Stomach smooth muscle (tissue), 2 donors: ENCODE measurements around the gene MAPK8IP1.
"Not testable (repeated sequence)": the region's sequence is repeated elsewhere in the genome, so short reads cannot be mapped to it uniquely, and the experiment has no call there.

Experiments used
- H3K27ac ChIP-seq: one replicate; pipeline ENCODE4 v1.7.0; 2013; ENCODE audit warnings: mild to moderate bottlenecking, low read length, inconsistent platforms
- H3K27me3 ChIP-seq, 2 donors: one replicate each; pipeline ENCODE4 v1.7.0; 2013; ENCODE audit warnings: low read length in 2 of 2; ENCODE audit not compliant: insufficient read depth in 2 of 2, control insufficient read depth in 1 of 2
- H3K36me3 ChIP-seq, 2 donors: one replicate each; pipeline ENCODE4 v1.7.0; 2013; ENCODE audit warnings: low read length in 2 of 2; ENCODE audit not compliant: control insufficient read depth in 2 of 2, insufficient read depth in 2 of 2
- H3K4me1 ChIP-seq: one replicate; pipeline ENCODE4 v1.7.0; 2013; ENCODE audit warnings: low read length; ENCODE audit not compliant: control insufficient read depth, insufficient read depth
- H3K4me3 ChIP-seq, 2 donors: one replicate each; pipeline ENCODE4 v1.7.0; 2013; ENCODE audit warnings: low read length in 2 of 2
- H3K9ac ChIP-seq, 2 donors: one replicate each; pipeline ENCODE4 v1.7.0; 2013; ENCODE audit warnings: low read length in 2 of 2, mild to moderate bottlenecking in 1 of 2
- H3K9me3 ChIP-seq, 2 donors: one replicate each; pipeline ENCODE4 v1.7.0; 2013; ENCODE audit warnings: low read length in 2 of 2; ENCODE audit not compliant: control insufficient read depth in 2 of 2
- donor health status: healthy.
- donor health status: Pancreatic carcinoma.

The MAPK8IP1 gene

GRCh38 chr11:45890886-45891550 lies 5.6 kb downstream of the MAPK8IP1 start:
- H3K36me3 ChIP-seq, result no peaks in the 10 kb centered on the region
- no peak overlapping the region for H3K9ac ChIP-seq
- H3K27ac ChIP-seq, result no peak overlapping the region
- H3K4me1 ChIP-seq, result peaks cover 3% of the 10 kb centered on the region
- H3K27me3 ChIP-seq, result no peaks in the 10 kb centered on the region
- H3K4me3 ChIP-seq, result no peak overlapping the region
- H3K9me3 ChIP-seq, result no peaks in the 10 kb centered on the region

- Histone ChIP-seq H3K9ac (no peak overlapping the region), H3K4me1 (no peaks in the 10 kb centered on the region)
Measured at GRCh38 chr11:45892856-45893255, 7.4 kb downstream of the MAPK8IP1 start.

GRCh38 chr11:45894555-45895247 lies 9.2 kb downstream of the MAPK8IP1 start:
- Histone ChIP-seq H3K36me3 (no peaks in the 10 kb centered on the region), H3K27ac (no peak overlapping the region), H3K4me1 (peaks cover 10% of the 10 kb centered on the region), H3K9ac (no peak overlapping the region), H3K4me3 (no peak overlapping the region), H3K27me3 (no peaks in the 10 kb centered on the region), H3K9me3 (no peaks in the 10 kb centered on the region)

More at GRCh38 chr11:45892856-45893255, 7.4 kb downstream of the MAPK8IP1 start:
- Histone ChIP-seq H3K27ac (no peak overlapping the region), H3K9me3 (no peaks in the 10 kb centered on the region), H3K27me3 (no peaks in the 10 kb centered on the region), H3K4me3 (no peak overlapping the region), H3K36me3 (no peaks in the 10 kb centered on the region)

- Histone ChIP-seq H3K9ac (no peak overlapping the region), H3K9me3 (no peaks in the 10 kb centered on the region), H3K27me3 (no peaks in the 10 kb centered on the region), H3K4me1 (peaks cover 15% of the 10 kb centered on the region), H3K4me3 (no peak overlapping the region), H3K27ac (no peak overlapping the region), H3K36me3 (no peaks in the 10 kb centered on the region)
Measured at GRCh38 chr11:45895553-45896259, 10.3 kb downstream of the MAPK8IP1 start.

- no peaks in the 10 kb centered on the region for H3K27me3 ChIP-seq
- H3K9me3 ChIP-seq, result no peaks in the 10 kb centered on the region
- H3K9ac ChIP-seq, result no peak overlapping the region
- H3K36me3 ChIP-seq, result no peaks in the 10 kb centered on the region
- peaks cover 21% of the 10 kb centered on the region for H3K4me1 ChIP-seq
- no peak overlapping the region for H3K27ac ChIP-seq
- no peak overlapping the region for H3K4me3 ChIP-seq
Measured at GRCh38 chr11:45896422-45896984, 11.1 kb downstream of the MAPK8IP1 start.

GRCh38 chr11:45897556-45897955 lies 12.1 kb downstream of the MAPK8IP1 start:
- Histone ChIP-seq H3K27ac (no peak overlapping the region), H3K4me1 (peaks cover 21% of the 10 kb centered on the region), H3K9ac (no peak overlapping the region), H3K36me3 (no peaks in the 10 kb centered on the region), H3K4me3 (no peak overlapping the region), H3K27me3 (no peaks in the 10 kb centered on the region), H3K9me3 (no peaks in the 10 kb centered on the region)

GRCh38 chr11:45899086-45899447 lies 13.6 kb downstream of the MAPK8IP1 start:
- peak overlapping the region; percentile 57 to 80 for H3K4me3 ChIP-seq
- H3K4me1 ChIP-seq, result peaks cover 21% of the 10 kb centered on the region
- peak overlapping the region in 1 of 2 donors; percentile 13 for H3K9ac ChIP-seq

GRCh38 chr11:45899448-45900174 lies 14.2 kb downstream of the MAPK8IP1 start:
- Histone ChIP-seq H3K9me3 (no peaks in the 10 kb centered on the region), H3K4me1 (peaks cover 21% of the 10 kb centered on the region), H3K36me3 (peaks cover 0 to 10% of the 10 kb centered on the region in 2 donors), H3K4me3 (peak overlapping the region; percentile 57 to 80), H3K27ac (no peak overlapping the region), H3K9ac (peak overlapping the region in 1 of 2 donors; percentile 13), H3K27me3 (no peaks in the 10 kb centered on the region)

More at GRCh38 chr11:45899086-45899447, 13.6 kb downstream of the MAPK8IP1 start:
- no peak overlapping the region for H3K27ac ChIP-seq
- no peaks in the 10 kb centered on the region for H3K9me3 ChIP-seq
- H3K36me3 ChIP-seq, result peaks cover 0 to 7% of the 10 kb centered on the region in 2 donors
- no peaks in the 10 kb centered on the region for H3K27me3 ChIP-seq

GRCh38 chr11:45900175-45900800 lies 14.8 kb downstream of the MAPK8IP1 start:
- Histone ChIP-seq H3K36me3 (peaks cover 0 to 12% of the 10 kb centered on the region in 2 donors), H3K9ac (peak overlapping the region; percentile 50 to 69), H3K4me1 (peaks cover 21% of the 10 kb centered on the region), H3K4me3 (peak overlapping the region; percentile 57 to 80)
- not testable (repeated sequence) for H3K9me3 ChIP-seq, H3K27me3 ChIP-seq, H3K27ac ChIP-seq
